ENCODE results near the gene TBX2.

The TBX2 gene

DNA sequence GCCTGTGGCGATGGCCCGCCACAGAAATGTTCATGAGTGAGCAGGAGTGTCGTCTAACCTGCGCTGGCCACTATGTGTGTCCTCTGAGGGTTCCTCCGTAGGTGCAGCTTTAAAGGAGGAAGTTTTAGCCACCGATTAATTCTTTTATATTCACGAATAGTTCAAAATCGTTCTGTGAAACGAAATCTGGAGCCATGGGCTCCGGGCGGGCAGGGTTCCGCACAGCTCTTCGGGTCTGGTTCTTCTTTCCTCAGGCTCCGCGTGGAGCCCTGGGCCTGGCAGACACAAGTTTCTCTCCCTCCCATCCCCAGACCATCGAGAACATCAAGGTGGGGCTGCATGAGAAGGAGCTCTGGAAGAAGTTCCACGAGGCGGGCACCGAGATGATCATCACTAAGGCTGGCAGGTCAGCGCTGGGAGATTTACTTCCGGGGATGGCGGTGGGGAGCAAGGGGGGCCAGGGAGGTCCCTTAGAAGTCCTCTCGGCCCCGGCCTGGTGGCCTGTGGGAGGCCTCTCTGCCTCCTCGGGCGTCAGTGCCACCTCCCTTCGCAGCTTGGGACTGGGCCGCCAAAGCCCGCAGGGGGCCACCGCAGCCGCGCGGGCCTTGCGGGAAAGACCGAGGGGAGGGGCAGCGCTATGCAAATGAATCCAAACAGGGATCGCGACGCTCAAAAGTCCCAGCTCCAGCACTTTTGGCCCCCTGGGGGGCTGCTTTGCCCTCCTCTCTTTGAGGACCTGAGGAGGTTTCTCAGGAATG is 57.8 kb downstream of the TBX2 start:
- POLR2A ChIA-PET (ENCODE audit: low non-redundant PET): interaction anchor here (0.6 kb wide), 1 partner anchor 14 kb away, joined by 3 read pairs; no protein-coding TSS in a partner anchor
- DNase-seq (ENCODE audit: low spot score): no peak
- CTCF ChIA-PET: no interaction called here
- TF ChIP-seq, protein P1, sequence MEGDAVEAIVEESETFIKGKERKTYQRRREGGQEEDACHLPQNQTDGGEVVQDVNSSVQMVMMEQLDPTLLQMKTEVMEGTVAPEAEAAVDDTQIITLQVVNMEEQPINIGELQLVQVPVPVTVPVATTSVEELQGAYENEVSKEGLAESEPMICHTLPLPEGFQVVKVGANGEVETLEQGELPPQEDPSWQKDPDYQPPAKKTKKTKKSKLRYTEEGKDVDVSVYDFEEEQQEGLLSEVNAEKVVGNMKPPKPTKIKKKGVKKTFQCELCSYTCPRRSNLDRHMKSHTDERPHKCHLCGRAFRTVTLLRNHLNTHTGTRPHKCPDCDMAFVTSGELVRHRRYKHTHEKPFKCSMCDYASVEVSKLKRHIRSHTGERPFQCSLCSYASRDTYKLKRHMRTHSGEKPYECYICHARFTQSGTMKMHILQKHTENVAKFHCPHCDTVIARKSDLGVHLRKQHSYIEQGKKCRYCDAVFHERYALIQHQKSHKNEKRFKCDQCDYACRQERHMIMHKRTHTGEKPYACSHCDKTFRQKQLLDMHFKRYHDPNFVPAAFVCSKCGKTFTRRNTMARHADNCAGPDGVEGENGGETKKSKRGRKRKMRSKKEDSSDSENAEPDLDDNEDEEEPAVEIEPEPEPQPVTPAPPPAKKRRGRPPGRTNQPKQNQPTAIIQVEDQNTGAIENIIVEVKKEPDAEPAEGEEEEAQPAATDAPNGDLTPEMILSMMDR (conservative IDR thresholded peaks at IDR 0.05; ENCODE audit: low read depth): no peak
- no peak overlapping the region for H3K27ac ChIP-seq

DNA sequence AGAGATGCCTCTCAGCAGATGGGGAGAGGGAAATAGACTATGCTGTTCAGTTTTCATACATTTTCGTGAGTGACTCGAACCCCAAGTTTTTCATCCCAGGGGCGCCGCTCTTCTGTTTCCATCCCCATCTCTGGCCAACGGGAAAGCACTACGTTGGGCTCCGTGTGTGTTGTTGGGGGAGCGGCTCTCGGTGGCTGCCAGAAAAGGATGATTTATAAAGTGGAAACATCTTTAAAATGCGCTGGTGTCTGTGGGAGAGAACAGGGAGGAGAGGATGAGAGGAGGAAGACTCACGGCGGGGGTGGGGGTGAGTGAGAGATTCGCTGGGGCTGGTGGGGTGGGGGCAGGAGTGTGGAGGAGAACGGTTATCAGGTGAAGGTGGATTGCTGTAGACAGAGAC is 58.4 kb downstream of the TBX2 start:
- POLR2A ChIA-PET (ENCODE audit: low non-redundant PET): no interaction called here
- no peak for DNase-seq (ENCODE audit: low spot score)
- CTCF ChIA-PET: no interaction called here
- no peak overlapping the region for H3K27ac ChIP-seq
- TF ChIP-seq, protein P1 (conservative IDR thresholded peaks at IDR 0.05; ENCODE audit: low read depth): no peak

- DNase-seq (ENCODE audit: low spot score): no peak
- CTCF ChIA-PET: no interaction called here
- TF ChIP-seq, protein P1 (conservative IDR thresholded peaks at IDR 0.05; ENCODE audit: low read depth): no peak
- H3K27ac ChIP-seq: no peak overlapping the region
- POLR2A ChIA-PET (ENCODE audit: low non-redundant PET): no interaction called here
These were observed 58.9 kb downstream of the TBX2 start for GRCh38 chr17:61458421-61459141.
